ENCODE measurements around the gene SLC29A4. TPM values are rescaled to one million over a fixed set of nuclear protein-coding genes. Genes with fewer than 3 reads are reported as not detected.
A peak's percentile ranks its signal among the peaks of the same experiment; 100 is the strongest.

SLC29A4 gene
- total and polyA plus RNA-seq, 2 of the 13 experiments (the other 11 are each of a cell fraction or from before 2014, with no cell fraction given), result 29.7 to 31.7 TPM

DNA sequence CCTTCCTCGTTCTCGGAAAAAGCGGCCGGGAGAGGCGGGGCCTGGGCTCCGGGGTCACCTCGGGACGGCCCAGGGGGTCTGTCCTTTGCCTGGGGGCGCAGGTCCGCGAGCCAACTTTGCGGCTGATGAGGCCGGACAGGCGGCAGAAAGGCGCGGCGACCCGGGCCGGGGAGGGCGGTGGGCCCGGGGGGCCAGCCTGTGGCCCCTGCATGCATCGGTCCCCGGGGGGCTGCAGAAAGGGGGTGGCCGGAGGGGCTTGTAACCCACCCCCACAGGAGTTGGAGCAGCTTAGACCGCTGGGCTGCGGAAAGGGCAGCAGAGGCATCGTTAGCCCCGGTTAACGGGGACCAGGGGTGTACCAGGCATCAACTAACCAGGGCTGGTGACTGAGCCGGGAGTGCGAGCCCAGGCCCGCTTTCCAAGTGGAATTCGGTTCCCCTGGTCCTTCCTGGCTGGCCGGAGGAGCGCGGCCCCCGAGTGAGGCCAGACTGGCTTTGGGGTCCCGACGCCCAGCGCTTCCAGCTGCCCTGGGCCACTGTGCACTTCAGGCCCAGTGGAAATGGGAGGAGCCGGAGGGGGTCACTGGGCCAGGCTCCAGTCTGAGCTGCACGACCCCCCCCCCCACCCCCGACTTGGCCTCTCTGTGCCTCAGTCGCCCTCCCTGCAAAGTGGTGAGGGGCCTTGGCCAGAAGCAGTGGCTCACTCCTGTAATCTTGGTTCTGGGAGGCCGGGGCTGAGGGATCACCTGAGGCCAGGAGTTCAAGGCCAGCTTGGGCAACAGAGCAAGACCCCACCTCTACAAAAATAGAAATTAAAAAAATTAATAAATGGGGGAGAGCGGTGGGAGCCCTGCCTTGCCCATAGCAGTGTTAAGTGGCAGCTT is 919 bp downstream of the SLC29A4 start:
- Histone ChIP-seq H3K4me3 (replicated peaks in 1 of 3; ENCODE audit: insufficient read depth in 1 of 3, low read depth in 2 of 3, low read length in 3 of 3) (peak overlapping the region; percentile 73 to 76 (median 74); a peak in 5 of 6 replicates), H3K9me3 (ENCODE audit: low read length) (no peaks in the 10 kb centered on the region), H2AFZ (ENCODE audit: low read length) (no peak overlapping the region), H3K4me2 (ENCODE audit: low read depth, low read length) (peak overlapping the region; percentile 90), H3K36me3 (replicated peaks in 1 of 2; ENCODE audit: control insufficient read depth in 1 of 2, insufficient read depth in 2 of 2, low read length in 2 of 2) (no peaks in the 10 kb centered on the region), H4K20me1 (ENCODE audit: insufficient read depth, low read length) (no peaks in the 10 kb centered on the region), H3K27ac (ENCODE audit: extremely low read length, insufficient read depth, low read length) (peak overlapping the region; percentile 69), H3K4me1 (ENCODE audit: insufficient read depth, low read length) (peaks cover 8% of the 10 kb centered on the region; the same call in 1 of the 2 replicates), H3K27me3 (ENCODE audit: control insufficient read depth in 1 of 2, insufficient read depth in 2 of 2, low read length in 2 of 2) (peaks cover 0 to 1% of the 10 kb centered on the region in 2 experiments; a peak in 1 of 5 replicates), H3K9ac (ENCODE audit: insufficient read depth, low read depth, low read length) (peak overlapping the region; percentile 59; the same call in 1 of the 2 replicates), H3K79me2 (ENCODE audit: insufficient read depth, low read length) (no peaks in the 10 kb centered on the region)
- ATAC-seq (peak; percentile 45), DNase-seq (ENCODE audit: low spot score) (peak; percentile 9), FAIRE-seq (no peak)
- in situ Hi-C loops (cut with HindIII; ENCODE audit: extremely low pct_ligation_motif_present, low pct_unique_long_range_greater_than_20kb), result loop anchor here (5.0 kb wide), 1 partner anchor 41 kb away; no protein-coding TSS in a partner anchor
- BruUV-seq (replicated peaks), result no TSS peak
- intact Hi-C loops (cut with micrococcal nuclease; ENCODE audit: unreplicated experiment), result no loop called here
- POLR2A ChIA-PET, result interaction anchor here (2.0 to 2.1 kb wide), 2 partner anchors 43 to 146 kb away, joined by 9 to 19 read pairs; no protein-coding TSS in a partner anchor
- CTCF ChIA-PET (ENCODE audit: low intra/inter-chr PET ratio, low total read pairs), result interaction anchor here (1.7 kb wide), 1 partner anchor 43 kb away, joined by 21 read pairs; no protein-coding TSS in a partner anchor
- WGBS (ENCODE audit: low lambda C conversion rate), result 5% methylated on average over 2 of the region's 46 CpGs
- TF ChIP-seq TAF1 (CRISPR knock-in tag; IDR thresholded peaks at IDR 0.05) (peak; percentile 28; the same call in 1 of the 2 replicates), ZNF672 (CRISPR knock-in tag; IDR thresholded peaks at IDR 0.05) (no peak), ZNF432 (CRISPR knock-in tag; IDR thresholded peaks at IDR 0.05; ENCODE audit: borderline replicate concordance) (no peak), MYC (CRISPR knock-in tag; IDR thresholded peaks at IDR 0.05; ENCODE audit: borderline replicate concordance) (no peak), ZNF569 (CRISPR knock-in tag; IDR thresholded peaks at IDR 0.05; ENCODE audit: borderline replicate concordance) (no peak), GABPB1 (CRISPR knock-in tag; IDR thresholded peaks at IDR 0.05) (peak; percentile 26; the same call in 1 of the 2 replicates), HMGXB4 (CRISPR knock-in tag; IDR thresholded peaks at IDR 0.05; ENCODE audit: borderline replicate concordance in 1 of 2, low read depth in 1 of 2) (peak in 1 of 2 experiments; percentile 8; a peak in 1 of 4 replicates), NR2F1 (CRISPR knock-in tag; IDR thresholded peaks at IDR 0.05) (0 out of 4 replicates have a peak, but pooled peaks of 1 of the 2 experiments have one; percentile 18), U2AF2 (IDR thresholded peaks at IDR 0.05; ENCODE audit: low read depth, low read length) (no peak), ZNF644 (CRISPR knock-in tag; IDR thresholded peaks at IDR 0.05; ENCODE audit: low read depth) (no peak), NFKB2 (CRISPR knock-in tag; IDR thresholded peaks at IDR 0.05; ENCODE audit: borderline replicate concordance) (peak; percentile 2; the same call in 1 of the 2 replicates), TBX2 (CRISPR knock-in tag; IDR thresholded peaks at IDR 0.05; ENCODE audit: borderline replicate concordance) (no peak), ZNF230 (CRISPR knock-in tag; IDR thresholded peaks at IDR 0.05) (no peak)
- TF ChIP-seq, protein P1, sequence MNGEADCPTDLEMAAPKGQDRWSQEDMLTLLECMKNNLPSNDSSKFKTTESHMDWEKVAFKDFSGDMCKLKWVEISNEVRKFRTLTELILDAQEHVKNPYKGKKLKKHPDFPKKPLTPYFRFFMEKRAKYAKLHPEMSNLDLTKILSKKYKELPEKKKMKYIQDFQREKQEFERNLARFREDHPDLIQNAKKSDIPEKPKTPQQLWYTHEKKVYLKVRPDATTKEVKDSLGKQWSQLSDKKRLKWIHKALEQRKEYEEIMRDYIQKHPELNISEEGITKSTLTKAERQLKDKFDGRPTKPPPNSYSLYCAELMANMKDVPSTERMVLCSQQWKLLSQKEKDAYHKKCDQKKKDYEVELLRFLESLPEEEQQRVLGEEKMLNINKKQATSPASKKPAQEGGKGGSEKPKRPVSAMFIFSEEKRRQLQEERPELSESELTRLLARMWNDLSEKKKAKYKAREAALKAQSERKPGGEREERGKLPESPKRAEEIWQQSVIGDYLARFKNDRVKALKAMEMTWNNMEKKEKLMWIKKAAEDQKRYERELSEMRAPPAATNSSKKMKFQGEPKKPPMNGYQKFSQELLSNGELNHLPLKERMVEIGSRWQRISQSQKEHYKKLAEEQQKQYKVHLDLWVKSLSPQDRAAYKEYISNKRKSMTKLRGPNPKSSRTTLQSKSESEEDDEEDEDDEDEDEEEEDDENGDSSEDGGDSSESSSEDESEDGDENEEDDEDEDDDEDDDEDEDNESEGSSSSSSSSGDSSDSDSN (CRISPR knock-in tag; IDR thresholded peaks at IDR 0.05), result no peak
- TF ChIP-seq, protein P2, sequence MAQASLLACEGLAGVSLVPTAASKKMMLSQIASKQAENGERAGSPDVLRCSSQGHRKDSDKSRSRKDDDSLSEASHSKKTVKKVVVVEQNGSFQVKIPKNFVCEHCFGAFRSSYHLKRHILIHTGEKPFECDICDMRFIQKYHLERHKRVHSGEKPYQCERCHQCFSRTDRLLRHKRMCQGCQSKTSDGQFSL (CRISPR knock-in tag; IDR thresholded peaks at IDR 0.05), result peak; percentile 79
- TF ChIP-seq, protein P3, sequence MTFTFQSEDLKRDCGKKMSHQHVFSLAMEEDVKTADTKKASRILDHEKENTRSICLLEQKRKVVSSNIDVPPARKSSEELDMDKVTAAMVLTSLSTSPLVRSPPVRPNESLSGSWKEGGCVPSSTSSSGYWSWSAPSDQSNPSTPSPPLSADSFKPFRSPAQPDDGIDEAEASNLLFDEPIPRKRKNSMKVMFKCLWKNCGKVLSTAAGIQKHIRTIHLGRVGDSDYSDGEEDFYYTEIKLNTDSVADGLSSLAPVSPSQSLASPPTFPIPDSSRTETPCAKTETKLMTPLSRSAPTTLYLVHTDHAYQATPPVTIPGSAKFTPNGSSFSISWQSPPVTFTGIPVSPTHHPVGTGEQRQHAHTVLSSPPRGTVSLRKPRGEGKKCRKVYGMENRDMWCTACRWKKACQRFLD (CRISPR knock-in tag; IDR thresholded peaks at IDR 0.05; ENCODE audit: borderline replicate concordance), result no peak
